SH-SY5Y (cell line): ENCODE data around the gene ATP2C1.

Experiments
- GATA2 ChIP-seq: IDR thresholded peaks from 2 replicates; pipeline ENCODE4 v1.6.1; 2011; ENCODE audit warnings: mild to moderate bottlenecking, low read depth, low read length
- GATA3 ChIP-seq: IDR thresholded peaks from 2 replicates; pipeline ENCODE4 v1.6.1; 2011; ENCODE audit warnings: low read depth, mild to moderate bottlenecking, low read length, moderate library complexity

The ATP2C1 gene

DNA sequence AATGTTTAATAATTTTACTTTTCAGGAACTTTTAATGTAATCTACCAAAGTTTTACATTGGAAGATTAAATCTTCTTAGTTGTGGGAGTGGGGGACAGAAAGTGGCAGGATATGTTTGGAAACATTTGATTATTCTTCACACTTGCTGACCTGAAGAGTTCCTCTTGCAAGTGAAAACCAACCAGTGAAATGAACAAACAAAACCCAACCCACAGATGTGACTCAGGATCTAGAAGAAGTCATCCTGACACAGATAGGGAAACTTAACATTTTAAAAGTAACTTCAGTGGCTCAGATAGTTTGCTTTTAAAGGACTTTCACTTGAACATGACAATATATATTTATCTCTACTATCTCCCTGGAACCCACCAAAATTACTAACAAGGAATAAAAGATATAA lies 77.3 kb downstream of the ATP2C1 start:
- TF ChIP-seq GATA3 (no peak), GATA2 (no peak)

DNA sequence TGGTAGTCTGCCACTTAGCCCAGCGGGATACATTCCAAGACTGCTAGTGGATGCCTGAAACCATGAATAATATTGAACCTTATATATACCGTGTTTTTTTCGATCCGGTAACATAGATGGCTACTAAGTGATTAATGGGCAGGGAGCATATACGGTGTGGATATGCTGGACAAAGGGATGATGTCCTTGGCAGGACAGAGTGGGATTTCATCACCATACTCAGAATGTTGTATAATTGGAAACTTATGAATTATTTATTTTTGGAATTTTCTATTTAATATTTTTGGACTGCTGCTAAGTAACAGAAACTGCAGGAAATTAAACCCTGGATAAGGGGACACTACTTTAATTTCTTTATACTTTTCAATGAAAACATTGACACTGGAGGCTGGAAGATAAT lies 79.5 kb downstream of the ATP2C1 start:
- TF ChIP-seq GATA3, result no peak
- TF ChIP-seq GATA2, result no peak

DNA sequence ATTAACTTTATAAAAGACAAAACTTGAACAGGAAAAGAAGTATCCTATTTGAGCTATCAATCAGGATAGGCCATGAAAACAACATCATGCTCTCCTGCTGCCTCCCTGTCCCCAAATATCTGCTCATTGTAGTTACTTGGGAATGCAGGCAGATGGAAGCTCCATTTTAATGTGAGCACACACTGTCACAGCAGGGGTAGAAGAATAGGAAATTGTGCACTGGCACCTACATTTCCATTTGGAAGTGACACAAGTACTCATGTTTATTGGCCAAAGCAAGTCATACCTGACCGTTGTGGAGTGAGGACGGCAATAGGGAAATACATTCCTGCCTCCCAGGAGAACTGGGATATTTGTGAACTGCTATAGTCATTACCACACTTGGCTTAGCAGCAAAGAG lies 80.3 kb downstream of the ATP2C1 start:
- TF ChIP-seq GATA3 (no peak), GATA2 (no peak)

DNA sequence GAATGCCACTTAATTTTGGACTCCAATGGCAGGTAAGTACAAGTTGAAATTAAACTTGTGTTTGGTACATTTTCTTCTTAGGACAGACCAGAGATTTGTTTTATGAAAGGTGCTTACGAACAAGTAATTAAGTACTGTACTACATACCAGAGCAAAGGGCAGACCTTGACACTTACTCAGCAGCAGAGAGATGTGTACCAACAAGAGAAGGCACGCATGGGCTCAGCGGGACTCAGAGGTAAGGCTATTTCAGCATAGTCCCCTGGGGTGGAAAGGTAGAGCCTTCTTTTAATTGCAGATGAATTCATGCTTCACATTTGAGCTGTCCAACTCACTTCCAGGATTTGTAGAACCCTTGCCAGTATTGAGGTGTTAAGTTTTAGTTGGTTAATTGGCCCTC lies 81.4 kb downstream of the ATP2C1 start:
- no peak for TF ChIP-seq GATA2
- no peak for TF ChIP-seq GATA3

DNA sequence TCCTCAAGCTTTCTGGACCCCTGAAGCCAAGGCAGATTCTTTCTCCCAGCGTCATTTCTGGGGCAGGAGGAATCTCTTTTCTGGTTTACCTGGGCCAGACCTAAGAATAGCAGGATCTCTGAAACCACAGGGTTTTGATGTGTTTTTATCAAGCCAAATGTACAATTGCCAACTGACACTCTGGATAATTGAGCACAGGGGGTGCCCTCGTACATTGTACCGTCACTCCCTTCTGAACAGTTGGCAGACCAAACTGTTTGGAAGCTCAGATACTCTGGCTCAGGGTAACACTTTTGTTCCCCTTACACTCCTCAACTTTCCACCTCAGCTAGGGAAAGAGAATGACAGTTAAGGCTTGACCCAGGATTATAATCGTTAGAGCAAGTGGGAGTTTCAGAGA lies 82.8 kb downstream of the ATP2C1 start:
- TF ChIP-seq GATA3 (no peak), GATA2 (no peak)

DNA sequence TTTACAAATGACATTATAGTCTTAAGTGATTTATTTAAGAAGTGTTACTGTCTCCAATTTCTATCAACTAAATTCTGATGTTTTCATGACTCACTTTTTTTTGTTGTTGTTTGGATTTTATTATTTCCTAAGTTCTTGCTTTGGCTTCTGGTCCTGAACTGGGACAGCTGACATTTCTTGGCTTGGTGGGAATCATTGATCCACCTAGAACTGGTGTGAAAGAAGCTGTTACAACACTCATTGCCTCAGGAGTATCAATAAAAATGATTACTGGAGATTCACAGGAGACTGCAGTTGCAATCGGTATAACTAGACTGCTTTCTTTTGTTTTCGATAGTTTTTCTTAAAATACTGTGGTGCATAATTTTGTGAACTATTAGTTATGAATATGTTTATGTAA lies 85.2 kb downstream of the ATP2C1 start:
- TF ChIP-seq GATA3 (no peak), GATA2 (no peak)

DNA sequence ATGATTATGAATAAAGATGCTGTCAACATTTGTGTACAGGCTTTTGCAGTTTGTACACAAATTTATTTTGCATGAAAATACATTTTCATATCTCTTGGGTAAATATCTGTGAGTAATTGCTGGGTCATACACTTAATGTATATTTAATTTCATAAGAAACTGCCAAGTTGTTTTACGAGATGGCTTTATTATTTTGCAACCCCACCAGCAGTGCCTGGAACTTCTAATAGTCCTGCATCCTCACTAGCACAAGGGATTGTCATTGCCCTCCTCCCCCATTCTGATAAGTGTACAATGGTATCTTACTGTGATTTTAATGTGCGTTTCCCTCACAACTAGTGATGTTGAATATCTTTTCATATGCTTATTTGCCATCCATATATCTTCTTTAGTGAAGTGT lies 87.6 kb downstream of the ATP2C1 start:
- TF ChIP-seq GATA3 (no peak), GATA2 (no peak)

DNA sequence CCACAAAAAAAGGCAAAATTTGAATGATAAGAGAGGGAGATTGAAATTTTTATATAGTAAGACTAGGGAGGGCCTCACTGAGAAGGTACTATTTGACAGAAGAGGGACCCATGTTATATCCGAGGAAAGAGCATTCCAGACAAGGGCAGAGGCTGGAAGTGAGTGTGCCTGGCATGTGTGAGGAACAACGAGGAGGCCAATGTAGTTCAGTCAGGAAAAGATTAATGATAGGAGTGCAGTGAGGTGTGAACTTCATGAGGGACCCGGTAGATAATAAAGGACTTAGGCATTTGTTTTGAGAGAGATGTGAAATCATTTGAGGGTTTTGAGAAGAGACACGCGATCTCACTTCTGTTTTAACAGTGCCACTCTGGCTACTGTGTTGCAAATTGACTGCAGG lies 96.4 kb downstream of the ATP2C1 start:
- TF ChIP-seq GATA3 (no peak), GATA2 (no peak)

DNA sequence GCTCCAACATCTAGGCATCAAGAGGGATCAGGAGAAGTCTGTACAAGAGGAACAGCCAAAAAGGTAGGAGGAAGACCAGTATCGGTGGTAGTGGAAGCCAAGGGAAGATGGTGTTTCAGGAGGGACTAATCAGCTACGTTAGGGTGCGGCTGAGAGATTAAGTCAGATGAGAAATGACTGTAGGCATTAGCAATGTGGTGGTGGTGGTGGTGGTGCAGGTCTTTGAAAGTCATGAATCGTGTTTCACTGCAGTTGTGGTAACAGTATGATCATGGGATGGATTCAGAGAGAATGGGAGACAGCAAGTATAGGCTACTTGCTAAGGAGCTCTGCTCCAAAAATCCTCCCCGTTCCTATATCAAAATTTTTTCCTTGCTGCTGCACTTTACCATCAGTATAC lies 97.2 kb downstream of the ATP2C1 start:
- TF ChIP-seq GATA3 (no peak), GATA2 (no peak)

DNA sequence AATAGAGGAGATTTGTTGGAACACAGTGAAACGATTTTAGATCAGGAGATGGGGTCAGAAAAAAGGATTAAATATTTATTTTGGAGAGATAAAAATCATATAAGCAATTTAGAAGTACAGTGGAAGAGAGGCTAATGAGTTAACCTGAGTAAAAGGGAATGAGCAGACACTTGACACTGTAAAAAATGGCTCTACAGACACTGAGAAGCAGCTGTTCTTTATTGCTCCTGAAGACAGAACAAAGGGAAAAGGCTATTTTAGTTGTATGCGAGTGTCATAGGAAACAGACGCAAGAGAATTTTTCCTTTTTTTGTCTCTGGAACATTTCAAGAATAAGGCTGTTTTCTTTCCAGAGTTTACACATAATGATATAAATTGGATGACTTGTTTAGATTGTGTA lies 98.5 kb downstream of the ATP2C1 start:
- TF ChIP-seq GATA2 (no peak), GATA3 (no peak)

DNA sequence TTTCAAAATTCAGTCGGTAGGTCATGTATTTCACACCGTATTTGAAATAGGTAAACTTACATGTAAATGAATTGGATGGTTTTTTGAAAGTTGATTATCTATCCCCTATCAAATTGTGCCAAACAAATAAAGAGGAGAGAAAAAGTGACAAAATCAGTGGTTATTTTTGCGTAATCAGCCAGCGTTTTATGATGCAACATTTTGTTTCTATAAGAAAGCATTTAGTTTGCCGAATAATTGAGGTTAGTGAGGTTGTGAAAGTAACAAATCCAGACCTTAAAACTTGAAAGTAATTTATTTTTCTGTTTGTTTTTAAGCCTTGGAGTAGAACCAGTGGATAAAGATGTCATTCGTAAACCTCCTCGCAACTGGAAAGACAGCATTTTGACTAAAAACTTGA lies 103.4 kb downstream of the ATP2C1 start:
- no peak for TF ChIP-seq GATA2

DNA sequence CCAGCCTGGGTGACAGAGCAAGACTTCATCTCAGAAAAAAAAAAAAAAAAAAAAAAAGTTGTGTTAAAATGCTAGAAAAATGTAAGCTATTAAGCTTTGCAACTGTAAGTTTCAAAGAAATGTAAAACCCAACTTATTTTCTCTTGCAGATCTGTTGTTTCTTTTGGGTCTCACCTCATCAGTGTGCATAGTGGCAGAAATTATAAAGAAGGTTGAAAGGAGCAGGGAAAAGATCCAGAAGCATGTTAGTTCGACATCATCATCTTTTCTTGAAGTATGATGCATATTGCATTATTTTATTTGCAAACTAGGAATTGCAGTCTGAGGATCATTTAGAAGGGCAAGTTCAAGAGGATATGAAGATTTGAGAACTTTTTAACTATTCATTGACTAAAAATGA lies 107.2 kb downstream of the ATP2C1 start:
- TF ChIP-seq GATA3 (no peak), GATA2 (no peak)

DNA sequence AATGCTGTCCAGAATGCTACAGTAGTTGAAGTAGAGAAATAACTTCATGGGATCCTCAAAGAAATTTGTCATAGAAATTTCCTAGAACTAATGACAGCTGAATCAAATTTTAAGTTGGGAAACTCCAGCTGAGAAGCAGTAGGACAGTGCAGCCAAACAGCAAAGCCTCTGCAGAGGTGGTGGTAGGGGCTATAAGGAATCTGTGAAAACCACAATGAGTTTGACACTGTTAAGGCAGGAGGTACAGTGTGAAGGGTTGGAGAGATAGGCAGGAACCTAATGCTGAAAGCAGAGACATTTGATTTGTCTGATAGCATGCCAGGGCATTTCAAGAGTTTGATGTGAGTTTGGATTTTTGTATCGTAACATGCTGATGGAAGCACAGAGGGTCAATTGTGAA lies 110.7 kb downstream of the ATP2C1 start:
- TF ChIP-seq GATA2 (no peak), GATA3 (no peak)

DNA sequence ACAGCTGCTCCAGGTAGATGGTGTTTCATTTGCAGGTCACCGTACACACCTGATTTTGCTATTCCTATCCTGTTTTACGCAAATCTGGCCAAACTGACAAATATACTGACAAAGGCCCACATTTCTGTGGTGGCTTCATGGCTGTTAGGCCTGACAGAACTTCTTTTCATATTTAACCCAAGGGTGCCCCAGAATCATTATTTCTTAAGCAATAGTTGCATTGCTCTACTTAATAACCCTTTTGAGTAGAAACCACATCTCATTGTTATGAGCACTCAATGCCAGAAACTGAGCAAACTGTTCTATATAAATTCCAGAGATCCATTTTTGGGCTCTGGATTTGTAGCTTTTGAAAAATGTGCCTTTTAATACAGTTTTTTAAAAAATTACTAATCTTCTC lies 113.4 kb downstream of the ATP2C1 start:
- TF ChIP-seq GATA3 (no peak), GATA2 (no peak)

DNA sequence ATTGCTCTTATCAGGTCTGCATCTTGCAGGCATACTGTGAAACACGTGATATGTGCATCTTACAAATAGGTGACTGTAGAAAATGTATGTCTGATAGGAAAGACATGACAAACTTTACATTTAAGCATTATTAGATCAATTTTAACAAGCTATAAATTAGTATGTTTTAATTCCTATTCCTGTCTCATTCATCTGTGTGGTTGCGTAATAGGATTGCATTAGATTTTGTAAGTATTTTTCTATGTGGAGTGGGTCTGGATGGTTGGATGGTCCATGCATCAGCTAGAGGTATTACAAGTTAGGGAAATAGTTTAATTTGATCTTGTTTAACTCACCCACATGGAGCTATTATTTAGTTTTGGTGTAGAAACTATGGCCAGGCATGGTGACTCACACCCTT lies 113.9 kb downstream of the ATP2C1 start:
- TF ChIP-seq GATA2, result no peak
- no peak for TF ChIP-seq GATA3

DNA sequence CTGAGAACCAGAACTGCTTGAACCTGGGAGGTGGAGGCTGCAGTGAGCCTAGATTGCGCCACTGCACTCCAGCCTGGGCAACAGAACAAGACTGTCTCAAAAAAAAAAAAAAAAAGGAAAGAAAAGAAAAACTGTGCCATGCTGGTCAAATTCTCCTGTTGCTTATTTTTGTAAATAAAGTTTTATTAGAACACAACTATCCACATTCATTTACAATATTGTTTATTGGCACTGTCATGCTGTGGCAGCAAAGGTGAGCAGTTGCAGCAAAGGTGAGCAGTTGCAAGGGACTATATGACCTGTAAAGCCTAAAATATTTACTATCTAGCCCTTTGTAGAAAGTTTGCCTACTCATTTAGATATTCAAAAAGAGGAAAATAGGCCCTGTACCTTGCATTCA lies 114.4 kb downstream of the ATP2C1 start:
- no peak for TF ChIP-seq GATA2
- TF ChIP-seq GATA3, result no peak
